ENCODE measurements around the gene PYROXD2. TPM values are rescaled to one million over a fixed set of nuclear protein-coding genes. Genes with fewer than 3 reads are reported as not detected.

Gene PYROXD2
- total and polyA plus RNA-seq, 10 of the 15 experiments (the other 5 are each of a cell fraction or from before 2014, with no cell fraction given) = 4.8 to 15.8 (median 11.1) TPM

- H2AFZ ChIP-seq (ENCODE audit: control insufficient read depth, low read depth, low read length) = no peak overlapping the region
- ChIA-PET SMC1A (ENCODE audit: uncharacterized antibody, unreplicated experiment) (interaction anchor here (0.9 to 1.4 kb wide), 5 partner anchors 9 to 227 kb away, joined by 3 to 11 read pairs (median 3); no protein-coding TSS in a partner anchor), CTCF (interaction anchor here (0.8 to 2.3 kb wide), 5 partner anchors 9 to 227 kb away, joined by 3 to 16 read pairs (median 3); no protein-coding TSS in a partner anchor), POLR2A (interaction anchor here (0.9 kb wide), 1 partner anchor 18 kb away, joined by 3 read pairs; no protein-coding TSS in a partner anchor), RAD21 (ENCODE audit: unreplicated experiment) (interaction anchor here (1.0 kb wide), 1 partner anchor 9 kb away, joined by 4 read pairs; no protein-coding TSS in a partner anchor)
- intact Hi-C loops (cut with micrococcal nuclease; ENCODE audit: unreplicated experiment) = loop anchor here (5.0 kb wide), 1 partner anchor 223 kb away; no protein-coding TSS in a partner anchor
- no peak for DNase-seq (ENCODE audit: low read depth, low spot score)
- H3K9me3 ChIP-seq (replicated peaks; ENCODE audit: control insufficient read depth, insufficient read depth, low read length) = no peaks in the 10 kb centered on the region; the same call in 2 of the 3 replicates
- FAIRE-seq = no peak
- 75% methylated on average over 8 of the region's 8 CpGs for WGBS (ENCODE audit: insufficient coverage, insufficient replicate concordance, low lambda C conversion rate, missing lambda C conversion rate)
- H3K79me2 ChIP-seq (ENCODE audit: control insufficient read depth, insufficient read depth, low read length) = no peaks in the 10 kb centered on the region
- no peak for ATAC-seq
- TF ChIP-seq ETV6 (conservative IDR thresholded peaks at IDR 0.05 in 1 of 2, IDR thresholded peaks at IDR 0.05 in 1 of 2; ENCODE audit: borderline replicate concordance in 1 of 2, low read depth in 1 of 2) (no peak), HCFC1 (IDR thresholded peaks at IDR 0.05; ENCODE audit: low read length) (no peak), ZZZ3 (IDR thresholded peaks at IDR 0.05; ENCODE audit: control insufficient read depth, insufficient read length, low read depth) (no peak), TARDBP (IDR thresholded peaks at IDR 0.05; ENCODE audit: borderline replicate concordance) (no peak), YBX1 (IDR thresholded peaks at IDR 0.05) (no peak), KAT2A (conservative IDR thresholded peaks at IDR 0.05; ENCODE audit: control insufficient read depth, low read depth, low read length) (no peak), SRF (IDR thresholded peaks at IDR 0.05; ENCODE audit: low read depth in 2 of 2, low read length in 2 of 2) (no peak), BRCA1 (IDR thresholded peaks at IDR 0.05; ENCODE audit: low read depth, low read length) (no peak), FOS (IDR thresholded peaks at IDR 0.05; ENCODE audit: borderline replicate concordance, extremely low read depth, insufficient read length) (no peak)
- TF ChIP-seq, protein P1, sequence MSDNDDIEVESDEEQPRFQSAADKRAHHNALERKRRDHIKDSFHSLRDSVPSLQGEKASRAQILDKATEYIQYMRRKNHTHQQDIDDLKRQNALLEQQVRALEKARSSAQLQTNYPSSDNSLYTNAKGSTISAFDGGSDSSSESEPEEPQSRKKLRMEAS (IDR thresholded peaks at IDR 0.05; ENCODE audit: low read depth, low read length) = no peak
- no peak overlapping the region for H3K4me2 ChIP-seq (ENCODE audit: control insufficient read depth, insufficient read depth)
- in situ Hi-C loops (cut with MboI) = no loop called here
- BruUV-seq (replicated peaks) = no TSS peak
- peaks cover 16% of the 10 kb centered on the region for H3K4me1 ChIP-seq (ENCODE audit: control insufficient read depth, insufficient read depth, low read length)
- no peak overlapping the region for H3K9ac ChIP-seq (ENCODE audit: control insufficient read depth, insufficient read depth, low read length)
- H3K4me3 ChIP-seq = no peak overlapping the region
- H3K27me3 ChIP-seq (replicated peaks in 1 of 2; ENCODE audit: control insufficient read depth in 2 of 2, insufficient read depth in 2 of 2, low read length in 1 of 2) = no peaks in the 10 kb centered on the region
- no peaks in the 10 kb centered on the region for H4K20me1 ChIP-seq (ENCODE audit: control insufficient read depth, insufficient read depth)
- H3K27ac ChIP-seq (ENCODE audit: control insufficient read depth, insufficient read depth) = no peak overlapping the region
- H3K36me3 ChIP-seq (ENCODE audit: control insufficient read depth in 2 of 2, insufficient read depth in 2 of 2, low read length in 1 of 2) = no peaks in the 10 kb centered on the region
Observed at GRCh38 chr10:98394851-98395440, 20.0 kb downstream of the PYROXD2 start.

Measured in GM12878 (cell line).